ENCODE measurements around the gene ST3GAL4.

- TF ChIP-seq CTCF (conservative IDR thresholded peaks at IDR 0.05) (no peak), ZFX (IDR thresholded peaks at IDR 0.05) (no peak)
Observed at GRCh38 chr11:126407682-126408288, 52.3 kb downstream of the ST3GAL4 start.
